ENCODE data around the gene CEP89.

The CEP89 gene

GRCh38 chr19:32896516-32897214 is 75.1 kb downstream of the CEP89 start:
- no peak overlapping the region for H3K27ac ChIP-seq
- no peak for DNase-seq (ENCODE audit: low spot score)
- ChIA-PET POLR2A (ENCODE audit: low non-redundant PET) (no interaction called here), CTCF (interaction anchor here (0.7 kb wide), 1 partner anchor 221 kb away, joined by 4 read pairs; no protein-coding TSS in a partner anchor)
- TF ChIP-seq CTCF (conservative IDR thresholded peaks at IDR 0.05; ENCODE audit: low read depth), result no peak

- POLR2A ChIA-PET (ENCODE audit: low non-redundant PET), result no interaction called here
- DNase-seq (ENCODE audit: low spot score), result no peak
- no peak for TF ChIP-seq CTCF (conservative IDR thresholded peaks at IDR 0.05; ENCODE audit: low read depth)
- CTCF ChIA-PET, result no interaction called here
- no peak overlapping the region for H3K27ac ChIP-seq
Measured at GRCh38 chr19:32895384-32895783, 76.4 kb downstream of the CEP89 start.

- no peak overlapping the region for H3K27ac ChIP-seq
- ChIA-PET CTCF (interaction anchor here (0.6 to 0.7 kb wide), 2 partner anchors 52 to 587 kb away, joined by 6 read pairs; no protein-coding TSS in a partner anchor), POLR2A (ENCODE audit: low non-redundant PET) (no interaction called here)
- no peak for TF ChIP-seq CTCF (conservative IDR thresholded peaks at IDR 0.05; ENCODE audit: low read depth)
- DNase-seq (ENCODE audit: low spot score), result no peak
Measured at GRCh38 chr19:32891609-32892008, 80.1 kb downstream of the CEP89 start.

- POLR2A ChIA-PET (ENCODE audit: low non-redundant PET), result no interaction called here
- CTCF ChIA-PET, result no interaction called here
- H3K27ac ChIP-seq, result no peak overlapping the region
- no peak for TF ChIP-seq CTCF (conservative IDR thresholded peaks at IDR 0.05; ENCODE audit: low read depth)
- no peak for DNase-seq (ENCODE audit: low spot score)
Measured at GRCh38 chr19:32890841-32891240, 80.9 kb downstream of the CEP89 start.

- no peak overlapping the region for H3K27ac ChIP-seq
- ChIA-PET CTCF (no interaction called here), POLR2A (ENCODE audit: low non-redundant PET) (no interaction called here)
- no peak for TF ChIP-seq CTCF (conservative IDR thresholded peaks at IDR 0.05; ENCODE audit: low read depth)
- no peak for DNase-seq (ENCODE audit: low spot score)
Measured at GRCh38 chr19:32890326-32890725, 81.4 kb downstream of the CEP89 start.

GRCh38 chr19:32889137-32889934 is 82.4 kb downstream of the CEP89 start:
- DNase-seq (ENCODE audit: low spot score), result no peak
- no peak for TF ChIP-seq CTCF (conservative IDR thresholded peaks at IDR 0.05; ENCODE audit: low read depth)
- POLR2A ChIA-PET (ENCODE audit: low non-redundant PET), result no interaction called here
- H3K27ac ChIP-seq, result no peak overlapping the region
- CTCF ChIA-PET, result interaction anchor here (0.6 kb wide), 1 partner anchor 1832 kb away, joined by 3 read pairs; no protein-coding TSS in a partner anchor

Measured in RWPE1 (cell line).